ENCODE results near the gene ARHGAP12.

ARHGAP12 gene

GRCh38 chr10:31878486-31878885 lies 50.1 kb downstream of the ARHGAP12 start:
- no peak for DNase-seq (ENCODE audit: low read depth)

GRCh38 chr10:31876652-31877352 lies 51.8 kb downstream of the ARHGAP12 start:
- DNase-seq (ENCODE audit: low read depth) = no peak

DNA sequence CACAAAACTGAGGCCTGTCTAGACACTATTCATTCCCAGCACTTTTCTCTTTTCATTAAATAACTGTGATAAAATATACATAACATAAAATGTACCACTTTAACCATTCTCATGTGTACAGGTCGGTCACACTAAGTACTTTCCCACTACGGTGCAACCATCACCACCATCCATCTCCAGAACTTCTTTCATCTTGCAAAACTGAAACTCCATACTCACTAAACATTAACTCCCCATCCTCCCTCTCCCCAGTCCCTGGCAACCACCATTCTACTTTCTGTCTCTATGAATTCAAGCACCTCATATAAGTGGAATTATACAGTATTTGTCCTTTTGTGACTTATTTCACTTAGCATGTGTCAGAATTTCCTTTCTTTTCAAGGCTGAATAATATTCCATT lies 53.0 kb downstream of the ARHGAP12 start:
- no peak for DNase-seq (ENCODE audit: low read depth)

- DNase-seq (ENCODE audit: low read depth) = no peak
These were observed 54.9 kb downstream of the ARHGAP12 start for GRCh38 chr10:31873724-31874123.

- no peak for DNase-seq (ENCODE audit: low read depth)
These were observed 57.2 kb downstream of the ARHGAP12 start for GRCh38 chr10:31871266-31872065.

DNA sequence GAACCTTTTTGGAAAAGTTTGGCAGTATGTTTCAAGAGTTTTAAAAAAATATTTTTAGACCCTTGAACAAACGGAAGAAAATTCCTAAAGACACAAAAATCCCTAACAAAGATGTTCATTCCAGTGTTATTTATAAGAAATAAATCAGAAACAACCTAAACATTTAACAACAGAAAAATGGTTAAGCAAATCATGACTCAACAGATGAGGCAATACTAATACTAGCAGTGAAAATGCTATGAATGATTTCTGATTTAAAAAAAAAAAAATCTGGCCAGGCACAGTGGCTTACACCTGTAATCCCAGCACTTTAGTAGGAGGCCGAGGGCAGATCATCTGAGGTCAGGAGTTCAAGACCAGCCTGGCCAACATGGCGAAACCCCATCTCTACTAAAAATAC lies 61.0 kb downstream of the ARHGAP12 start:
- DNase-seq (ENCODE audit: low read depth) = peak; percentile 11

GRCh38 chr10:31866118-31866670 lies 62.4 kb downstream of the ARHGAP12 start:
- DNase-seq (ENCODE audit: low read depth) = no peak

DNA sequence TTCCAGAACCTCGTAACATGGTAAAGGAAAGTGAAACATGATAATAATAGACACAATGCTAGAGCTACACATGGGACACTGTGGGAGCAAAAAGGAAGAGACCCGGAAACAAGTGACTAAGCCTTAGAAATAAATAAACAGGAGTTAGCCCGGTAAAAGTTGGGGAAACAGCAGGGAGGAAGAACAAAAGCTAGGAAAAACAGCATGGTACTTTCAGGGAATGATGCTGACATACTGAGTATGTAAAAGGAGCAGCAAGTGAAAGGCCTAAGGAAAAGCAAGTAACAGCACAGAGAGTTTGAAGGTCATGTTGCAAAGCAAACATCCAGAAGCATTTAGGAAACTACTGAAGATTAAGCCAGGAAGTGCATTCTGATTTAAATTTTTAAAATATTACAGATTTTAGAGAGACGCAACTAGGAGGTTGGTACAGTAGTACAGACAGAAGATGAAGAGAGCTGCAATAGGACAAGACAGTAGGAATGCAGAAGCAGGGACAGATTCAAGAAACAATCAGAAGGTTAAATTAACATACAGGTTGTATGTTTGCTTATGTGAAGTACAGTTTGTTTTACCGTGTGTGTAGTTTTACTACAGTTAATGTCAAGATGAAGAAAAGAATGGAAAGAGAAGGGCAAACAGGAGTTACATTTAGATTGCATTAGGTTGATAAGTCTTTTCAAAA lies 63.7 kb downstream of the ARHGAP12 start:
- DNase-seq (ENCODE audit: low read depth) = peak; percentile 9

DNA sequence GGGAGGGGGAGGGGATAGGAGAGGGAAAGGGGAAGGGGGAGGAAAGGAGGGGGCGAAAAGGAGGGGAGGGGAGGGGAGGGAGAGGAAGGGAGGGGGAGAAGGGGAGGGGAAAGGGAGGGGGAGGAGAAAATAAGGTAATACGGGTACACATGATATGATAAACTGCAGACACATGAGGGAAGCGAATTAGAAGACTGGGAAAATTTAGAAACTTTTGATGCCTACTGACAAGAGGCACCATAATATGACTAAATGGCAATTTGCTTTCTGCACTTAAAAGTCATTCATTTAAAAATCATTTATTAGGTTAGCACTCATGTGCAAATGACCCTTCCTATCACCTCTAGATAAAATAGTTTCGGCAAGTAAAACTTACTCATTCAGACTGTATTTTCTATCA lies 73.6 kb downstream of the ARHGAP12 start:
- no peak for DNase-seq (ENCODE audit: low read depth)

DNA sequence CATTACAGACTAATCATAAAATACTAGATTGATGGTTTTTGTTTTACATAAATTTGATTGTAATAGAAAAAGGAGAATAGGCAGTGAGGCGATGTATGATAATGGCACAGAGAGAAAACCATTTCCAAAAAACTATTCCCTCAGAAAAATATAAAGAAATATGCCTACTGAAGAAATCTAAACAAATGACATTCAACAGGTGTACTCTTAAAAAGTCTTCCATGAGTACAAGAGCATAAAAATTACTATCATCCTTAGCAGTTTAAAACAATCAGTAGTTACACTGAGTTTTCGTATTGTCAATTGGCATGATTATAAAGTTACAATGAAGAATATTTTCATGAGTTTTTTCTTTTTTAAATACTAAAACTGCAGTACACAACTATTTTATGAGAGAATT lies 75.0 kb downstream of the ARHGAP12 start:
- DNase-seq (ENCODE audit: low read depth) = no peak

GRCh38 chr10:31851216-31851615 lies 77.4 kb downstream of the ARHGAP12 start:
- no peak for DNase-seq (ENCODE audit: low read depth)

GRCh38 chr10:31847515-31847914 lies 81.1 kb downstream of the ARHGAP12 start:
- DNase-seq (ENCODE audit: low read depth) = peak; percentile 6

GRCh38 chr10:31838709-31839108 lies 89.9 kb downstream of the ARHGAP12 start:
- DNase-seq (ENCODE audit: low read depth) = no peak

DNA sequence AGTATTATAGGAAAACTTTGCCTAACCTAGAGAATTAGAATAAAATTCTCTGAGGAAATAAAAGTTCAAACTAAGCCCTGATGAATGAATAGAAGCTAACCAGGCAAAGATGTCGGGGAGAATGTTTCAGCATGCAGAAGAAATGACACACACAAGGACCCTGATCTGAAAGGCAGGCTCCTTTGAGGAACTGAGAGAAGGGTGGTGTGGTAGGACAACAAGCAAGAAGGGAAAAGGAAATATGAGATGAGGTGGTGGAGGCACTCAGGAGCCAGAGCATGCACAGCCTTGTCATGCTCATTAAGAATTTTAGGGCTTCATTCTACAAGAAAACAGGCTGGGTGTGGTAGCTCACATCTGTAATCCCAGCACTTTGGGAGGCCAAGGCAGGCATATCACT lies 90.6 kb downstream of the ARHGAP12 start:
- DNase-seq (ENCODE audit: low read depth) = no peak

- DNase-seq (ENCODE audit: low read depth) = no peak
These were observed 91.8 kb downstream of the ARHGAP12 start for GRCh38 chr10:31836569-31837406.

GRCh38 chr10:31833753-31834152 lies 94.9 kb downstream of the ARHGAP12 start:
- DNase-seq (ENCODE audit: low read depth) = no peak

DNA sequence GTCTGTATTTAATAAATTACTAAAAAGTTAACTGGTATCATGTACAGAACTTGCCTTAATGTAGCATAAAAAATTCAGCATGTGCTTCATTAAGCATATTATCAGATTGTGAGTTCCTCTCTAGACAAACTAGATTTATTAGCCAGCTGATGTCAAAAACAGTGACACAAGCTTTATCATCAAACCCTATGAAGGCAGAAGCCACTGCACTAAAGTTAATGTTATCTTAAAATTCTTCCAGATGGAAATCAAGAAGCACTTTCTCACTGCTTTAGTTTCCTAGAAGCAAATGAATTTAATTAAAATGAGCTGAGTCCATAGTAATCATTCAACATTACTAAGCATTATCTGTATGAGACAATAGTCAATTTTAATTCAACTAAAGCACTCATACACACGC lies 96.4 kb downstream of the ARHGAP12 start:
- no peak for DNase-seq (ENCODE audit: low read depth)

GRCh38 chr10:31830887-31831286 lies 97.7 kb downstream of the ARHGAP12 start:
- no peak for DNase-seq (ENCODE audit: low read depth)

DNA sequence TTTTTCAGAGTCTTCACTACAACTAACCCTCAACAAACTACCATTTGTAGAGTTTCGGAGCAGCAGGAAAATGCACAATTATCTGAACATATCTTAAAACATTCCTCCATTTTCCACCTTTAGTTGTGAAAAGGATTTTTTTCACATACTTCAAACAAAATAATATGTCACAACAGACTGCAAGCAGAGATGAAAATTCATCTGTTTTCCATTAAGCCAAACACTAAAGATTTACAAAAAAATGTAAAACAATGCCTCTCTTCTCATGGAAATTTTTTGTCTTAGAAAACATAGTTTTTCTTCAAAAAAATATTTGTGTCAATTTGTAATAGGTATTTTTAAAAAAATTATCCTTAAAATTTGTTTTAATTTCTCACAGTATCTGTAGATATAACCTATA lies 98.9 kb downstream of the ARHGAP12 start:
- no peak for DNase-seq (ENCODE audit: low read depth)

GRCh38 chr10:31823358-31823757 lies 105.3 kb downstream of the ARHGAP12 start:
- DNase-seq (ENCODE audit: low read depth) = no peak

- DNase-seq (ENCODE audit: low read depth) = no peak
These were observed 105.9 kb downstream of the ARHGAP12 start for GRCh38 chr10:31822616-31823318.
